Measurements from ENCODE around the gene UBE2Q2.

Gene UBE2Q2

DNA sequence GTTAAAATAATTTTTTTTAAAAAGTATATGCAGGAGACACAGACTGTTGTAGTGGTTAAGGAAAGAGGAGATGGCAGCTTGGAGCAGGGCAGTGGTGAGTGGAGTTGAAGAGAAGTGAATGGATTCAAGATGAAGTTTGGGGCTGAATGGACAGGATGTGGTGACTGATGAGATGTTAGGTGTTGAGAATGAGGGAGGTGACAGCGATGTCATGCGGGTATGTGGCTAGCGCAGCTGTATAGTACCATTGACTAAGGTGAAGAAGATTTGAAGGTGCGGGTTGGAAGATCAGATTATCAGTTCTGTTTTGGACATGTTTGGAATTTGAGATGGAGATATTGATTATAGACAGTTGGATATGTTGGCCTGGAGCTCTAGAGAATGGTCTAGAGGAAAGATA is 80.5 kb downstream of the UBE2Q2 start:
- no peak for DNase-seq (ENCODE audit: low read depth, low spot score)

DNA sequence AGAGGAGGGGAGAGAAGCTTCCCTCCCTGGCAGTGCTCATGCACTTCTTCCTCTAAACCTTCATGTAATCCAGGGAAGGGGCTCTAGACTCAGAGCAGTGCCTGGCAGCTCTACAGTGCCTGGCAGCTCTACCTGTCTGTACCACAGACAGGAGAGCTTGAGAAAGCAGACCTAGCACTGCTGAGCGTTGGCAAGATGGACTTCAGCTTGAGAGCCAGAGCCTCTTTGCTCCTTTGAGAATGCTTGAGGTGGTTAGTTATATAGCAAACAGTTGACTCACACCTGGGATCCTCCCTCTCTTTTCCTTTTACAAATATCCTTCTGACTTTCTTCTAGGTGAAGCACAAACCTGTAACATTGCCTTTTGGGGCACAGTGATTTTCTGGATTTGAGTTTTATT is 81.3 kb downstream of the UBE2Q2 start:
- DNase-seq (ENCODE audit: low read depth, low spot score) = no peak

DNA sequence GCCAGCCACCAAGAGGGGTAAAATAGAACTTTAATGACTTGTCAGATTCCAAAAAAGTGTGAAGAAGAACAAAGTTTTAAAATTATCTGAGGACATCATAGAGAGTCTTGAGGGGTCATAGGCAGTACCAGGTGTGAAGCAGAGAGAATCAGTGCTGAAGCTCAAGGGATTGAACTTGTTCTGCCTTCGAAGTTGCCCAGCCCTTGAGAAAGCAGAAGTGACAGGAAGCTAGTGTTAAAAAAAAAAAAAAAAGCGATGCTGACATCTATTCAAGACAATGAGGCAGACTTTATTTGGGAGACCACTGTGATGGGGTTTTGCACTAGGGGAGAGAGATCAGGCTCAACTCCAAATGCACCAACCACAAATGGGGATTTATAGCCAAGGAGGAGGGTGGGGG is 82.2 kb downstream of the UBE2Q2 start:
- DNase-seq (ENCODE audit: low read depth, low spot score) = no peak

DNA sequence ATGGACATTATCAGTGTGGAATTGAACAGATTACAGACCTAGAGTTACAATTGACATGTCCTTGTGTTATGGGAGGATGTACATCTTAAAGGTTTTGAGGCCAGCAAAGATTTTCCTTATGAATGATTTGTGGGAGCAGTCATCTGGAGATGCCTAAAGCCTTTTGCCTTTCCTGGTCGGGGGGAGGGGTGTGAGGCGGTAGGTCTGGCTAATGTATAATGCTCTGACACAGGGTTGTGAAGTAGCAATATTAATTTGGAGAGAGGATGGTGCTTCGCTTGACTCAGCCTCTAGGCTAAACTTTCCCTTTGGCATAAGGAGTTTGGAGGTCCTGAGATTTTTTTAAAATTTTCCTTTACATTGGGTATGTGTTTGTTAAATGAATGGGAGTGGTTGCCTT is 83.7 kb downstream of the UBE2Q2 start:
- no peak for DNase-seq (ENCODE audit: low read depth, low spot score)

DNA sequence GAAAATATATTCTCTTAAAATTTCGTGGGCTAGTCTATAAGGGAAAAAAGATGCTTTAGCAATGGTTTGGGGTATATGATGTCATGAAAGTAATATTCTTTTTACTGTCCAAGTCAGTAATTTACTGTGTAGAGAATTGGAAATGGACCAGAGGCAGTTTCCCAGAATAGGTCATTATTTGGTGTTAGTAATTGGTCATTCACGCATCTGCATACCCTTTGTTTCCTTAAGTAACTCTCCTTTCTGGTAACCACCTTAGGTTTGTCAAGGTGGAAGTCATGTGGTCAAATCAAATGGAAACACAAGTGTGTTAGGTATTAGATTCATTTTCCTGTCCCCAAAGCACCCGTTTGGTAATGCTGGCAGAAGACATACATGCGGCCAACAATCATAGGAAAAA is 84.4 kb downstream of the UBE2Q2 start:
- no peak for DNase-seq (ENCODE audit: low read depth, low spot score)

DNA sequence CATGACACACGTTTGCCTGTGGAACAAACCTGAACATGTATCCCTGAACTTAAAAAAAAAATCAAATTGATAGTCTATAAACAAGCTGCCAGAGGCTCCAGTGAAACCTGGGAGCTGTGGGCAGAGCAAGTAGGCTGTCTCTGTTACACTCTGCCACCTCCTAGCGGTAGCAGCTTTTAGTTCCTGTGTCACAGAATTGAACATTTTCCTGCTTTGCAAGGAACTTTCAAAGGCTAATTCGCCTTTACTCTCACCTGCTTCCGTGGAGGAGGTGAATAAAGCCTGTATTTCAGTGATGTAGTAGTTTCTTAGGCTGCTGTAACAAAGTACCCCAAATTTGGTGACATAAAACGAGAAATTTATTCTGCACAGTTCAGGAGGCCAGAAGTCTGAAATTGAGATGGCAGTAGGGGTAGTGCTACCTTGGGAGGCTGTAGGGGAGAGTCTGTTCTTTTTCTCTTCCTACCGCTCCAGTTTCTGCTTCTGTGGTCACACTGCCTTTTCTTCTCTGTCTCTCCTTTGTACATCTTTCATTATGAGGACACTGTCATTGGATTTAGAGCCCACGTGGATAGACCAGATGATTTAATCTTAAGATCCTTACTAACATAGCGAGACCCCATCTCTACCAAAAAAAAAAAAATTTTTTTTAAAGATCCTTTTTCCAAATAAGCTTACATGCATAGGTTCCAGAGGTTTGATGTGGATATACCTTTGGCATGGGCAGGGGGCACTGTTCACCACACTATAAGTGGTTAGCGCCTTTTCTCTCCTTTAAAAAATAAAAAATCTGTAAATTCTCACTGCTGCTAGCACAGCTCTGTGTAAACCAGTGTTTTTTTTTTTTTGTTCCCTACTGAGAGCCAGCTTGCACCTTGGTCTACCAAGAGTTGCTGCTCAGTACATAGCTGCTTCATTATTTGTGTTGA is 85.7 kb downstream of the UBE2Q2 start:
- peak; percentile 33 for DNase-seq (ENCODE audit: low read depth, low spot score)

DNA sequence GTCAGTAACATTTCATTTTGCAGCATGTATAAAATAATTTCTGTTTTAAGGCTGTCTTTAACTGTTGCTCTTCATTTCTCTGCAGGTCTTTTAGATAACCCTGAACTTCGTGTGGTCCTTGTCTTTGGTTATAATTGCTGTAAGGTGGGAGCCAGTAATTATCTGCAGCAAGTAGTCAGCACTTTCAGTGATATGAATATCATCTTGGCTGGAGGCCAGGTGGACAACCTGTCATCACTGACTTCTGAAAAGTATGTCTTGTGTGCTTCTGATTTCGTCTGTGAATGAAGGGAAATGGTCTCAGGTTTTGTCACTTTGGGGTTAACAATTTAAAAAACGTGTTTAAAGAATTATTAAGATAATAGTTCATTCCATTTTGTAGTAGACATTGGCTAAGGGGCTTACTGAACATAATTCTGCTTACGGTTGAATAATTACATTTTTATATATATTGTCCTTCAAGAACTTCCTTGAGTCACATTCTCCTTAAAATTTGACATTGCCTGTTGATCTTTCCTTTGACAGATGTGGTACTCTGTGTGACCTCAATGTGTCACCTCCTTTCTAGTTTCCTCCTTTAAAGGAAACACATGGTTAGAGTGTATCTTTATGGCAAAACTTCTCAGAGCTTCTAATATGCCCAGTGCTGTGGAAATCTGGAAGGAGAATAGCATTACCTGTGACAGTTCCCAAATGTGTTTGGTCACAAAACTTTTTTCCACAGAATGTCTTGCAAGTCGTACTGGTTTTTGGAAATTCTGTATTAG is 86.7 kb downstream of the UBE2Q2 start:
- DNase-seq (ENCODE audit: low read depth, low spot score) = no peak

DNA sequence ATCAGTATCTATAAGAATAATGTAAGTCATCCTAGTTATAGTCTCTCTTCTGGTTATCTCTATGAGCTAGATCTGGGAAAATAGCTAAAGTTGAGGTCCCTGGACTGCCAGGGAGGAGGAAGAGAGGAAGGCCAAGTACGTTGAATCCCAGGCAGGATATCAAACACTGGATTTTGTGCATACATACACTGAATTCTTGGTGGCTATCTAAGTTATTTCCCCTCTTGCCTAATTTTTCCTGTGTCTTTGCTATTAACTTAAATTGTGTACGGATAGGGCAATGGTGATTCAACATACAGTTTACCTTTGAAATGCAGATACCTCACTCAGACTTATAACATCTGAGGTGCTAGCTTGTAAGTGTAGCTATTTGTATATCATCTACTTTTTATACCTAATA is 87.6 kb downstream of the UBE2Q2 start:
- no peak for DNase-seq (ENCODE audit: low read depth, low spot score)

DNA sequence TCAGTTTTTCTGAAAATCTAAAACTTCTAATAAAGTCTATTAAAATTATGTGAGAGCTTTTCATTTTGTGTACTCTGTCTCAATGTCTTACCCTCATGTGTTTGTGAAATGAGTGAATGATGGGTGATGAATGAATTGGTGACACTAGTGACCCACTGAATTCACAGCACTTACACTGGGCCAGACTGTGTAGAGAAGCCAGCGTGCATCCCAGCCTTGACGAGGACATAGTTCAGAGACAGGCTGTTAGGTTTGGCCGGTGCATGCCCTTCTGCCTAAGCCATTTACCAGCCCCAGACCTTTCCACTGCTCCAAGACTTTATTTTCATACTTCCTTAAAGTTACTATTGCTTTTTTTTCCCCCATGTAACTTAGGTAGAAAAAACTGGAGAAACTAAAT is 99.2 kb downstream of the UBE2Q2 start:
- no peak for DNase-seq (ENCODE audit: low read depth, low spot score)

DNA sequence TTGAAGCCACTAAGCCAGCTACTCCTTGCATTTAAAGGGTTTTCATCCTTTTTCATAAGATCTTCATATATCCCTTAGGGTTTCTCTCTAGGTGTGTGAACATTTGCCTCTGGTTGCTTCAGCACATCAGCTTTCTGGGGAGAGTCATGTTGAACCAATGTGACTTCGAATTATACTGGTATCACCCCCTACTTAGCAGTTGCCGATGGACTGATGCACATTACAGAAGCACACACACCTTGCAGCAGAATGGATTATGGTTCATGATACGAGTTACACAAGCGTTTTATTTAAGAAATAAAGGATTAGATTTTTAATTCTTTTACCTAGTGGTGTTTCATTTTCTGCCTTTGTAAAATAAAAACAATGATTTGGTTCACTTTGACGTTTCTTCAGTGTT is 100.0 kb downstream of the UBE2Q2 start:
- DNase-seq (ENCODE audit: low read depth, low spot score) = no peak

DNA sequence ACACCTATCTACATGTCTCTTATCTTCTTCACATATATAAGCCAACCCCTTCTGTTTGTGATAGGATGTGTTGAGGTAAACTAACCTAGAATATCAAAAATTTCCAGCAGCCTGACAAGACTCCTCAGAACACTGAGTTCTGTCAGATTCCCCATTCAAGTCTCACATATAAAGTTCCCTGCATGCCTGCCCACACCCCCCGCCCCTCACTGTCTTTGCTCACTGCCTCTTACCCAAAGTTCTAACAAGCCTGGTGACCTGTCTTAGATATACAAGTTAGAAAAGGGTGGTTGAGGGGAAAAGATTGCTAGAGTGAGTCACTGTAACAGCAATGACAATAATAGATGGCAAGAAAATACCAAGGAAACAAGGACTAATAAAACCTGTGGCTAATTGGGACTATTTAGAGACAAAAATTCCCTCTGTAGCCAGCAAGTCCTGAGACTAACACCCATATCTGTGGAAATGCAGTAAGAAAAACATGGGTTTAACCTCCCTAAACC is 100.5 kb downstream of the UBE2Q2 start:
- no peak for DNase-seq (ENCODE audit: low read depth, low spot score)

DNA sequence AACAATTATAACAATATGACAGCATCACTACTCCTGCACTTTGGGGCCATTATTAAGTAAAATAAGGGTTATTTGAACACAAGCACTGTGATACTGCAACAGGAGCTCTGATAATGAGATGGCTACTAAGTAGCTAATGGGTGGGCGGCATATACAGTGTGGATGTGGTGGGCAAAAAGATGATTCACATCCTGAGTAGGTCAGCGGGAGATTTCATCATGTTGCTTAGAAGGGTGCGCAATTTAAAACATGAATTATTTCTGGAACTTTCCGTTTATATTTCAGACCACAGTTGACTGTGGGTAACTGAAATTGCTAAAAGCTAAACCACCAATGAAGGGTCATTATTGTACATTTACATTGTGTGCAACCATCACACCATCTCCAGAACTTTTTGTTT is 102.7 kb downstream of the UBE2Q2 start:
- DNase-seq (ENCODE audit: low read depth, low spot score) = no peak

DNA sequence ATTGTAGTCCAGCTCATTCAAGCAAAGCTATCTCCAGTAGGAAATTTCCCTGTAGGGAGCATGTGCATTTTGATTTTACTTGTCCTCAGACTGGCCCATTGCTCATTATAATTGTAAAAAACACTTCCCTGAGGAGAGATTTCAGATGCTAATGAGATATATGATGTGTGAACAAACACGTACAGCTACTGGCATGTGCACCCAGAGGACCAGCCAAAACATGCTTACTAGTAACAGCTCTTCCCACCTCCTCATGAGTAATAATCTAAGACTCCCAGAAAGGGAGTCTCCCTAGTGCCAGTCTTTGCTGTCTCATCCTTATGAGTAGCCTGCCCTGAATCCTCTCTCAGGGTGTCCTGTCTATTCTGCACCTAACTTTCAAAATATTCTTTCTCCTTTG is 103.8 kb downstream of the UBE2Q2 start:
- no peak for DNase-seq (ENCODE audit: low read depth, low spot score)

DNA sequence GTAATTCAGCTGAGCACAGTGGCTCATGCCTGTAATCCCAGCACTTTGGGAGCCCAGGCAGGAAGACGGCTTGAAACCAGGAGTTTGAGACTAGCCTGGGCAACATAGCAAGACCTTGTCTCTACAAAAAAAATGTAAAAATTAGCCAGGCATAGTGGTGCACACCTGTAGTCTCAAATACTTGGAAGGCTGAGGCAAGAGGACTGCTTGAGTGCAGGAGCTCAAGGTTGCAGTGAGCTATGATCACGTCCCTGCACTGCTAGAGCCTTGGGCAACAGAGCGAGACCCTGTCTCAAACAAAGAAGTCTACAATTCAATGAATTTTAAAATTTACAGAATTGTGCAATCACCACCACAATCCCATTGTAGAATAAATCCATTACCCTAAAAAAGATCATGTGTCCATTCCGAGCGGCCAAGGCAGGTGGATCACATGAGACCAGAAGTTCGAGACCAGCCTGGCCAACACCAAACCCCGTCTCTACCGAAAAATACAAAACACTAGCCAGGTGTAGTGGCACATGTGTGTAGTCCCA is 105.6 kb downstream of the UBE2Q2 start:
- DNase-seq (ENCODE audit: low read depth, low spot score) = no peak

Data from ELF-1 (cell line).